ENCODE data around the gene FAM186B.

DNA sequence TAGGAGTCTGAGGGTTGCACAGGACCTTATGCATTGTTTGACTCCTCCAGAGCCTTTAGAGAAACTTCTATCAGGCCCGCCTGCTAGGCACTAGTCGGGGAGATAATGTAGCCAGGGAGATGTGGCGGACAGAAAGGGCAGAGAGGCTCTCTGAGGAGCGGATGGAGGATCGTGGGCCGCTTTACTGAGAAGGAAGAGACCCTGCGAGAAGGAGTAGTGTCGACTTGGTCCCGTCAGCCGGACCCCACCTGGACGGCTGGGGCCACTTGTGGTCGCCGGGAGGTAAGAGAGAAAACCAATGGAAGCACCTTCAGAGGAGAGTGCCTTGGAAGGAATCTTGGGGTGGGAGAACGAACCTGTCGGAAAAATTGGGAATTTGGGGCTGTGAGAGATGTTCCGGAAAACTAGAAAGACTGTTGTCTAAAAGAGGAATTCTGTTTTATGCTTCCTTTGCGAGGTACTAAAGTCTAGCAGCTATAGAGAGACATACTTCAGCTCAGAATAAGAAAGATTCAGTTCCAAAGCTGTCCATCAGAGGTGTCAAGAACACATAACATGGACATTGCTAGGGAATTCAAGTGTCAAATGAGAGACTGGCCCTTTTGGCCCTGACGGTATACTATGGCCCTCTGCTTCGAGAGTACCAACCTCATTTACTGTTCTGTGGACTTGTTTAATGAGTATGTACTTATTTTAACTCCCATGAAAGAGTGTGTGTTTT, 36.8 kb downstream of the FAM186B start:
- TF ChIP-seq, protein P1, sequence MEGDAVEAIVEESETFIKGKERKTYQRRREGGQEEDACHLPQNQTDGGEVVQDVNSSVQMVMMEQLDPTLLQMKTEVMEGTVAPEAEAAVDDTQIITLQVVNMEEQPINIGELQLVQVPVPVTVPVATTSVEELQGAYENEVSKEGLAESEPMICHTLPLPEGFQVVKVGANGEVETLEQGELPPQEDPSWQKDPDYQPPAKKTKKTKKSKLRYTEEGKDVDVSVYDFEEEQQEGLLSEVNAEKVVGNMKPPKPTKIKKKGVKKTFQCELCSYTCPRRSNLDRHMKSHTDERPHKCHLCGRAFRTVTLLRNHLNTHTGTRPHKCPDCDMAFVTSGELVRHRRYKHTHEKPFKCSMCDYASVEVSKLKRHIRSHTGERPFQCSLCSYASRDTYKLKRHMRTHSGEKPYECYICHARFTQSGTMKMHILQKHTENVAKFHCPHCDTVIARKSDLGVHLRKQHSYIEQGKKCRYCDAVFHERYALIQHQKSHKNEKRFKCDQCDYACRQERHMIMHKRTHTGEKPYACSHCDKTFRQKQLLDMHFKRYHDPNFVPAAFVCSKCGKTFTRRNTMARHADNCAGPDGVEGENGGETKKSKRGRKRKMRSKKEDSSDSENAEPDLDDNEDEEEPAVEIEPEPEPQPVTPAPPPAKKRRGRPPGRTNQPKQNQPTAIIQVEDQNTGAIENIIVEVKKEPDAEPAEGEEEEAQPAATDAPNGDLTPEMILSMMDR (IDR thresholded peaks at IDR 0.05 in 4 of 5, conservative IDR thresholded peaks at IDR 0.05 in 1 of 5): no peak
- TF ChIP-seq POLR2A (IDR thresholded peaks at IDR 0.05): no peak

Data from gastrocnemius medialis (tissue), 4 donors.